H1 (cell line): Measurements from ENCODE around the gene WDR27.

ENCODE experiments used
- ASH2L ChIP-seq: fragments of 200-600, 300-600 bp; sonication (generic); IDR thresholded peaks from one replicate; pipeline ENCODE4 v1.7.1; 2017; ENCODE audit warnings: low read length
- EGR1 ChIP-seq: IDR thresholded peaks from 2 replicates; pipeline ENCODE4 v1.6.1; 2011; ENCODE audit warnings: low read depth, low read length, borderline replicate concordance
- EZH2 ChIP-seq: fragments of 200-600 bp; sonication (generic); IDR thresholded peaks from 2 replicates; pipeline ENCODE4 v1.7.1; 2012; ENCODE audit warnings: low read depth, mild to moderate bottlenecking, moderate library complexity, low read length, inconsistent platforms; ENCODE audit not compliant: severe bottlenecking
- MAFK ChIP-seq: IDR thresholded peaks from 2 replicates; pipeline ENCODE4 v1.6.1; 2012; ENCODE audit warnings: low read depth, mild to moderate bottlenecking, improper control_type of control experiment, low read length

DNA sequence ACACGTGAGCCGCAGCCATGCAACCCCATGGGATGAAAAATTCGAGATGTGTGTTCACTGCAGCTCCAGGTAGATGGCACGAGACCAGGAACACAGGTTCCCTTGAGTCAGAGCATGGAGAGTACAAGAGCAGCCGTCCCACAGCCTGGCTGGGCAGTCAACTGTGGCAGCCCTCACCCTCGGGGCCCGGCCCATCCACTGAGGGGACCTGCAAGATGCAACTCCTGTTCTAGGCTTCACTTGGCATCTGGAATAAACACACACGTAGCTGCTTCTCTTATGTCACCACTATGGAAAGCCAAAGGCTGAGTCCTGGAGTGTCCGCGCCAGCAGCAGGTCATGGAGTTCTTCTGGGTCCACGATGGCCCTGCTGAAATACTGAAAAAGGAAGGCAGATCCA lies 77.0 kb downstream of the WDR27 start:
- no peak for TF ChIP-seq EGR1
- TF ChIP-seq MAFK = no peak
- TF ChIP-seq ASH2L = no peak
- TF ChIP-seq EZH2 = no peak
